ENCODE data around the gene RAPGEF1.
A peak's percentile ranks its signal among the peaks of the same experiment; 100 is the strongest.

Gene RAPGEF1

DNA sequence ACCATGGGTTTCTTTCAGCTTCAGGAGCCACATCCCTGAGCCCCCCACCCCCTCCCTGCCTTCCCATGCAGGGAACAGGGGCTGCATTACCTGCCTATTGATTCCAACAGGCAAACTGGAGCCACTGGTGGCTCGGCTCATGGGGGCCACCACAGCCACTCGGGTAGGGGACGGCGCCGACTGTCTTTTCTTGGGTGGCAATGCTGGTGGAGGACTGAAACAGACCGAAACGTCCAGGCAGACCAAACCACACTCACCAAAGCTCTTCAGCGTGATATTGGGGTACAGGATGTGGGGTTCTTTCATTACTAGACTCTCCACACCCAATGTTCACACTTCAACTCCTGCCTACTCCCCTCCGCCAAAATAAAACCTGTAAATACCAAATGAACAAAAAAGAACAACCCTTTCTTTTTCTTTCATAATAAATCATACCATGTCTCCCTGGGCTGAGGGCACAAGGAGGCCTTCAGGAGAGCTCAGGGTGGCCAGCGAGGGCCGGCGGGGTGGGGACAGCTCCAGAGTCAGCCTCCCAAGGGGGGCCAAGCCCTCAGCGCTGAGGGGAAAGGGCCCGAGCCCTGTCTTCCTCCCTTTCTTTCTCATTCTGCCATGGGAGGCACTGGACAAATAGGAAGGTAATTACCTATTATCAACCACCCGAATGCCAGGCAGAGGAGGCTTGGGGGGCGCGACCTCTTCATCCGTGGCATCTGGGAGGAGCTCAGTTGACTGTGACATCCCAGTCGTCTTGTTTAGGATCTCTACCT, 111.2 kb downstream of the RAPGEF1 start:
- no peak for DNase-seq (ENCODE audit: low read depth)
- H3K4me3 ChIP-seq (ENCODE audit: low read depth, low read length), result no peak overlapping the region
- TF ChIP-seq, protein P1, sequence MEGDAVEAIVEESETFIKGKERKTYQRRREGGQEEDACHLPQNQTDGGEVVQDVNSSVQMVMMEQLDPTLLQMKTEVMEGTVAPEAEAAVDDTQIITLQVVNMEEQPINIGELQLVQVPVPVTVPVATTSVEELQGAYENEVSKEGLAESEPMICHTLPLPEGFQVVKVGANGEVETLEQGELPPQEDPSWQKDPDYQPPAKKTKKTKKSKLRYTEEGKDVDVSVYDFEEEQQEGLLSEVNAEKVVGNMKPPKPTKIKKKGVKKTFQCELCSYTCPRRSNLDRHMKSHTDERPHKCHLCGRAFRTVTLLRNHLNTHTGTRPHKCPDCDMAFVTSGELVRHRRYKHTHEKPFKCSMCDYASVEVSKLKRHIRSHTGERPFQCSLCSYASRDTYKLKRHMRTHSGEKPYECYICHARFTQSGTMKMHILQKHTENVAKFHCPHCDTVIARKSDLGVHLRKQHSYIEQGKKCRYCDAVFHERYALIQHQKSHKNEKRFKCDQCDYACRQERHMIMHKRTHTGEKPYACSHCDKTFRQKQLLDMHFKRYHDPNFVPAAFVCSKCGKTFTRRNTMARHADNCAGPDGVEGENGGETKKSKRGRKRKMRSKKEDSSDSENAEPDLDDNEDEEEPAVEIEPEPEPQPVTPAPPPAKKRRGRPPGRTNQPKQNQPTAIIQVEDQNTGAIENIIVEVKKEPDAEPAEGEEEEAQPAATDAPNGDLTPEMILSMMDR (conservative IDR thresholded peaks at IDR 0.05; ENCODE audit: low read depth, low read length), result no peak

- peak; percentile 66 for DNase-seq (ENCODE audit: low read depth)
- no peak overlapping the region for H3K4me3 ChIP-seq (ENCODE audit: low read depth, low read length)
- TF ChIP-seq, protein P1 (conservative IDR thresholded peaks at IDR 0.05; ENCODE audit: low read depth, low read length), result no peak
Measured at GRCh38 chr9:131627648-131628458, 112.0 kb downstream of the RAPGEF1 start.

DNA sequence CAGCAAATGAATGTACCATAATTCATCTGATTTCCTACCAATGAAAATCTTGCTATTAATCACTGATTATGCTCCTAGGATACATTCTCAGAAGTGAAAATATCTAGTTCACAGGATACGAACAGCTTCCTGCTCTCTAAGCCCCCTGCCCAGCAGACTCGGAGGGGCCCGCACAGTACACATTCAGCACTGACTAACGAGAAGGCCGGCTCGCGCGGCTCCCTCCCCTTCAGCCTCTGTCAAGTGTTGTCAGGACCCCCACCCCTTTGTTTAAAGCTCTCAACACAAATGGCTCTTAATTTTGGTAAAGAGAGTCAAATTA, 112.6 kb downstream of the RAPGEF1 start:
- TF ChIP-seq, protein P1 (conservative IDR thresholded peaks at IDR 0.05; ENCODE audit: low read depth, low read length), result no peak
- H3K4me3 ChIP-seq (ENCODE audit: low read depth, low read length), result no peak overlapping the region
- no peak for DNase-seq (ENCODE audit: low read depth)

DNA sequence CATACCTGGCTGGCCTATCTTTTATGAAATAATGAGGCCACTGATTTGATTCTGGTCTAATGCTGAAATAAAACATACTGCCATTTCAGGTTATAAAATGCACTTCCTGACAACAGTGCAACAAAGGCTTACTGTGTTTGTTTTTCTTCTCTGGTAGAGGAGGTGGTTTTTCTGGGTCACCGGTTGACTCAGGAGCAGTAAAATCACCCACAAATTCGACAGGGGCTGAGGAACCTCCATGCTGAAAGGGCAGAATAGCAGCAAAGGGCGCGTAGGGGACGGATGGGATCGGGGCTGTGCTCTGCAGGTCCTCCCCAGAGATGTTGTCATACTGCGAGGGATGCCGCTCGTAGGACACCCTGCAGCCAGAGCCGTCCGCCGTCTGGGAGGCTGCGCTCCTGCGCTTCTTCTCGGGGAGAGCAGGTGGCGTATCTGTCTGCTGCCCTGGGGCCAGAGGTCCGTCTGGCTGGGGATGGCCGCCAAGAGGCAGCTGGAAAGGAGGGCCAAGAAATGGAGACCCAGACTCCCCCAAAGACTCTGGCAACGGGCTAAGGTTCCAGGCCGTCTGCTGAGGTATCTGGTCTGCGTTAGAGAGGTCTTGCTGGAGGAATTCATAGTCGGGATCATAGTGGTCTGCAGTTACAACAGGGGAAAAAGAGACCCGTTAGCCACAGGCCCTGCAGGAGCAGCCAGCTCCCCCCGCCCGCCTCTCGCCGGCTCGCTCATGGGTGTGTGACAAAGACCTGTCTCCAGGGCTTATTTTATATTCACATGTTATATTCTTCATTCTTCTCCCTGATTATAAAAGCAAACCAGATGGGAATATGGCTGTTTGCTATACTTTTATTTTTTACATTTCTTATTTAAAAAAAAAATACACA, 113.8 kb downstream of the RAPGEF1 start:
- H3K4me3 ChIP-seq (ENCODE audit: low read depth, low read length), result no peak overlapping the region
- no peak for DNase-seq (ENCODE audit: low read depth)
- TF ChIP-seq, protein P1 (conservative IDR thresholded peaks at IDR 0.05; ENCODE audit: low read depth, low read length), result no peak

DNA sequence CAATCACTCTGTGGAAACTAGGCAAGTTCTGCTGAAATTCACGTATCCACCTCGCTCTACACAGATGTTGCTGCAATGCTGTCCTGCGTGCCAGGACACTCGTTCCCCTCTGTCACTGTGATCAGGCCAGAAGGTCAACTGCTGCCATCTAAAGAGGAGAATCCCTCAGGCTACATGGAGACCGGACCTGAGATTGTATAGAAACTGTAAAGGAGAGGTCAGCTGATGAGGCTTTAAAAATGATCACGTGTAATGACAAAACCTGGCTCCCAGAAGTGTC, 114.4 kb downstream of the RAPGEF1 start:
- TF ChIP-seq, protein P1 (conservative IDR thresholded peaks at IDR 0.05; ENCODE audit: low read depth, low read length), result no peak
- H3K4me3 ChIP-seq (ENCODE audit: low read depth, low read length), result no peak overlapping the region
- DNase-seq (ENCODE audit: low read depth), result no peak

DNA sequence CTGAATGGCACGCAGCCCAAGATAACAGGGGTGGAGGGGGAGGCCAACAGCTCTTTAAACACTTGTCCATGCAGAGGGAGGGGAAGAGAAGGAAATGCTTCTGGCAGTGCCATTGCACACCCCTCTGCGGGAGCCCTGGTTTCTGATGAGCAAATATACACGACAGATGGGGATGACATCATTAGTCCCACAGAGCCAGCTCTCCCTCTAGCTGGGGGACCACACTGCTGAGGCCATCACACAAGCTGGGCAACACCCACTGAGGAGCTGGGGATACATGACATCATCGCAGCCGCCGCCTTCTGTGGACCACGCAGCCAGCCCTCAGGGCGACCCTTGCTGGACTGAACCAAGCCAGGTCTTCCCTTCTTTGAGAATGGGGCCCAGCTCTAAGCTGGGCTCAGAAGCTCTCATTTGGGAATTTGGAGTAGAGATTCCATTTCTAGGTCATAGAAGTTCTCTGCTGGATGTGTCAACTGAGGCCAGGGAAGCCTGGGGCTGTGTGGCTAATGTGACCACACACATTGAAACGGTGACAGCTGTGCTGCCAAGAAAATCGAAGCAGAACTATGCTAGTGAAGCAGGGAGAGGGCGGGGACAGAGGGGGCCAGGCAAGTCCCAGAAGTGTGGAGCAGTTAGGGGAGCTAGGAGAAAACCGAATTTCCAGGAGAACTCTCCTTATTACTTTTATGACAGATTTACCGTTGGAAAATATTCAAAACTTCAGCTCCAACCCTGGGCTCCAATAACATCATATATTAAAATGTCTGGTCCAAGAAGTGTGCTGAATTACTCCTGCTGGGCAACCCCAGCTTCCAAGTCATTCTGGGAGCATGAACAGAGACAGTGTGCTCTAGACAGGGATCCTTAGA, 115.0 kb downstream of the RAPGEF1 start:
- H3K4me3 ChIP-seq (ENCODE audit: low read depth, low read length), result no peak overlapping the region
- TF ChIP-seq, protein P1 (conservative IDR thresholded peaks at IDR 0.05; ENCODE audit: low read depth, low read length), result no peak
- DNase-seq (ENCODE audit: low read depth), result no peak
